Measurements from ENCODE around the gene WDR54.
A peak's percentile ranks its signal among the peaks of the same experiment; 100 is the strongest.
"Not testable (repeated sequence)": the region's sequence is repeated elsewhere in the genome, so short reads cannot be mapped to it uniquely, and the experiment has no call there.

WDR54 gene

GRCh38 chr2:74430502-74430901, 9.0 kb downstream of the WDR54 start:
- DNase-seq = no peak

- DNase-seq = no peak
Observed at GRCh38 chr2:74436111-74436805, 14.7 kb downstream of the WDR54 start.

DNA sequence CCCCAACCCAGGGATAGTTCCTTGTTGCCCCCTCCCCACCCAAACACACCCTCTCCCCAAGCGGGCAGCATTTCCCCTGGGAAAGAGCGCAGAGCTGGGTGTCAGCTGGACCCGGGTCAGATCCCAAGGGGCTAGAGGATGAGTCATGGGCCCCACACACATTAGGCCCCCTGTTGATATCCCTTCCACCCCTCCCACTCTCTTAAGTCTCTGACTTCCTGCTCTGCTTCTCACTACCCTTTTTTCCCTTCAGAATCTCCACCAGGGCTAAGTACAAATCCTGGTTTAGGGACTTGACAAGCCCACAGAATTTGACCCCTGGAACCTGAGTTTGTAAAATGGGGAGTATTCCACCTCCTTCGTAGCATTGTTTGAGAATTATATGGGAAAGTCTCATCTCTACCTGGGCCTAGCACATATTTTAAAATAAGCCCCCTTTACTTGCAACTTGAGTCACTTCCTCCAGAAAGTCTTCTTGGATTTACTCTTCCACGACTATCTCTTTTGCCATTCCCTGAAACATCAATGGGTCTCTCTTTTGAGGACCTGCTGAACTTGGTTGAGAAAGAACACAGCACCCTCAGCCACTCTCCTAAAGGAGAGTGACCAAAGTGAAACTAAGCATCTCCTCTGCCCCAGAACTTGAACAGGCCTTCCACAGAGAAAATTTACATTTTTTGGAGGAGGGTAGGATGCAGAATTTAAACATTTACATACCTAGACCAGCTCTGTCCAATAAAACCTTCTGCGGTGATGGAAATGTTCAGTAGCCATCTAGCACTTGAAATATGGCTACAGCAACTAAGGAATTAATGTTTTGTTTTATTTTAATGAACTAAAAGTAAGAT, 15.5 kb downstream of the WDR54 start:
- no peak for DNase-seq

DNA sequence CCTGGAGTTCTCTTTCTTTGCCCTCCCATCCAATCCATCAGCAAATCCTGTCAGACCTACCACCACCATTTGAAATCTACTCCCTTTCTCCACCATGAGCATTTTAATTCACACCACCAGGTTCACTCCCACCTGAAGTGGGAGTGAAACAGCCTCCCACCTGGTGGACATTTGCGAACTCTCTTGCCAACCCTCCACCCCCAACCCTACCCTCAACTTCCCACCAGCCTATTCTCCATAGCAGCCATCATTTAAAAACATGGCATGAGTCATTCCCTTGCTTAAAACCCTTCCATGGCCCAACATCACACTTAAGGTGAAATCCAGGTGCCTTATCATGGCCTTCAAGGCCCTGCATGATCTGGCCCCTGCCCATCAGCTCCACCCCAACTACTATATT, 16.7 kb downstream of the WDR54 start:
- no peak for DNase-seq

DNA sequence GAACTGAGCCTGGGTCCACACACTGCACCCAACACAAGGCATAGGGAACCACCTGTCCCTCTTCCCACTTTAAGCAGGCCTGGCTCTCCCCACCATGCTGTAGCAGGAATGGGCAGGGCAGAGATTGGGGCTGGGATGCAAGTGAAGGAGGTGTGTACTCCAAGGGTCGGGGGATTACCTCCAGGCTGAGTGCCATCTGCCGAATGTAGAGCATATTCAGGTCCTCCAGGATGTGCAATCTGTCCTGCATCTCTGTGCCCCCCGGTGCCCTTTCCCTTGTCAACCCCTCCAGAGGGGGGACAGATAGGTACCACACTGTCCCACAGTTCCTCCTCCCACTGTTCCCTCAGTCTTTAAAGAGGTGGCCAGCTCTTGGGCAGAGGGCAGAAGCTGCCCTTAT, 17.8 kb downstream of the WDR54 start:
- no peak for DNase-seq

DNA sequence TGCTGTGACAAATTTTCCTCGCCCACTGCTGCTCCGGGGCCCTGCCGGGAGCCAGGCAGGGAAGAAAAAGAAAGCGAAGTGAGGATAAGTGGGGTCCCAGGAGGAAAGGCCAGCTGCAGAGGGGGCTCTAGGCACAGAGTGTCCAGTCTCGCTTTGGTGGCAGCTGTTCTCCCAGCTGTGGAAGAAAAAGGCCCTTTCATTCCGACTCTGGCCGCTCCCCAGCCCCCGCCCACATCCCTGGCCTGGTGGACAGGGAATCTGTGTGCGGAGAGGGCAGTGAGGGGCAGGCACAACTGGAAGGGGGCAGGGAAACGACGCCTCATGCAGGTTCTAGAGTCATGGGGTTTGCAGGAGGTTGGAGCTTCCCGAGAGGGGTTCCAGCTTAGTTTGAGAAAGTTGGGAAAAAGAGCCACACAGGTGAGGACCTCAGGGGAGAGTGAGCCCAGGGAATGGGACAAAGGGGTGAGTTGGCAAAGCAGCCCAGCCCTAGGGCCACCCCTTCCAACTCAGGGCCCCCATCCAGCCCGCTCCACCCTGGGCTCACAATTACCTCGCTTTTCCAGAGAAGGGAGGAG, 18.4 kb downstream of the WDR54 start:
- no peak for DNase-seq

DNA sequence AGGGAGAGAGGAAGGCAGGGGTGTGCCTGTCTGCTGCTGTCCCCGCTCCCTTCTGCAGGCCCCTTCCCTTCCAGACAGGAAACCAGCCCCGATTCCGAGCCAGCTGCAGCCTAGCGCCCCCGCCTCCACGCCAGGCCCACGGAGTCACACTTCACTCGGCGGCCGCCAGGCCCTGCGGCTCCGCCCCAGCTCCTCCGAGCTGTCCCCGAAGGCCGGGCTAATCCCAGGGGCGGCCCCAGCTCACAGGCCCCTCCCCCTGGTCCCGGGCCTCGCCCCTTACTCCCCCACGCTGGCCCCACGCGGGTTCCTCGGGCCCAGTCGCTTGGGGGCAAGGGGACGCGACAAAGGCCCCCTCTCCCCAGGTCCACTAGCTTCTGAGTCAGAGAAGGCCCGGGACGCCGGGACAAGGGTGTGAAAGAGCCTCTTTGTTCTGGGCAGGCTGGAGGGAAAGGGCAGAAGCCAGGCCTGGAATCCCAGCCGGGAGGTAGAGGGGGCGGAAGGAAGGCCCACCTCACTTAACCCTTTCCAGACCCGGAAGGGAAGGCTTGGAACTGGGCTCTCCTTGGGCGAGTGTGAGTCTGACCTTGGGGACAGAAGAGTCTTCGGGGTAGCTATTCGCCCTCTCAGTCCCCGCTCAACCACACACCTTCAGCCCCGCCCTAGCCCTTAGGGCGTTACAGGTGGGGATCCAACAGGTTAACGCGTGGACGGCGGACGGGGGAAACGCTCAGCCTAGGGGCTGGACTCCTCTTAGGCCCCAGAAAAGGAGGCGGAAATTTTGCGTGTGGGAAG, 19.0 kb downstream of the WDR54 start:
- peak; percentile 56 for DNase-seq

DNA sequence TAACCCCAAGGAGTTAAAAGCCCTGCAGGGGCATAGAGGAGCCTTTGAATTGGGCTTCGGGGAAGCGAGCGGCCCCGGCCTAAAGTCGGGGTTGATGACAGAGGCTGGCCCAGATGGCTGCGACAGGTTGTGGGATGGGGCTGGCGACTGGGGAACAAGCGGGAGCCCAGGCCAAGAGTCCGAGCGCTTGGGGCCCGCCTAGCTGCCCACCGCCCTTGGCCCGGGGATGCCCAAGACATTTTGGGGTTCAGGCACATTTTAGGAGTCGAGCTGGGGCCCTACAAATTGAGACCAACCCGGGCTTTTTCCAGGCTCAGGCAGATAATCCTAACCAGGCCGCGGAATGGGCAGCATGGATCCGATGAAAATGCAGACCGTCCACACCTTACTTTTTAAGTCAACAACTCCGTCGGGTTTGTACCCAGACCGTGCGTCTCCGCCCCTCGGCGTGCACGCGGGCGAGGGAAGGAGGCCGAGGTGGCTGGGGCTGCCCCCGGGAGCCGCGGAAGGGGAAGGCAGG, 19.7 kb downstream of the WDR54 start:
- no peak for DNase-seq

DNA sequence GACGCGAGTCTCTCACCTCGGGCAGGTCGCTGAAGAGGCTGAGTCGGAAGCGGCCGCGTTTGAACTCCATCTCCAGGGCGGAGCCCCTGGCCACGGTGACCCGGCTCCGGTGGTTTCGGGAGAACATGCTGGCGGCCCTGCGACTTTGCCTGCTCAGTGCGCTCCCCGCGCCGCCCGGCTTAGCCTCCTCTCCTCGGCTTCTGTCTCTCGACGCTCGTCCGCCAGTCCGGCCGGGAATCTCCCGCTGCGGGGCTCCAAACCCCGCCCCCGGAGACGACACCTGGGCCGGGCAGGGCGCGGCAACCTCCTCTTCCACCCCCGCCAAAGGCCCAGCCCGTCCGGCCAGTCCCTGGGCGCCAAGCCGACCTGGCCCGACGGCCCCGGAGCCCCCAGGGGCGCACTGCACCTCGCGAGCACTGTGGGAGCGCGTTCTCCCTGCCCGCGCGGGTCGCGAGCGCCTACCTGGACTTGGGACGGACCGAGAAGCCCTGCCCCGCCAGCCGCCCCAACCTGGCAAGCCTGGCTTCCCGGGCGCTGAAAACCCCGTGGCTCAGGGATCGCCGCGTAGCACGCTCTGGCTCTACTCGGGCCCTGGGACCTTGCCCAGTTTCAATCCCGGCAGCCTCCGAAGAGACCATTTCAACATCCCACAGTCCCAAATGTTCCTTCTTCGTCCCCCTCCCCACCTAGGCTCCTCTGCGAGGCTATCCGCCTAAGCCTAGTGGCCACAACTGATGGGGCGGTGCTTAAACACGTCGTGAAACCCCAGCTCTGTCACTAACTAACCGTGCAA, 20.4 kb downstream of the WDR54 start, which contains the start of gene RTKN:
TSS of gene RTKN (minus strand) at position 248 of the 793 bp plus-strand sequence. CDS start at position 127, 121 bp downstream.
- peak; percentile 34 for DNase-seq

DNA sequence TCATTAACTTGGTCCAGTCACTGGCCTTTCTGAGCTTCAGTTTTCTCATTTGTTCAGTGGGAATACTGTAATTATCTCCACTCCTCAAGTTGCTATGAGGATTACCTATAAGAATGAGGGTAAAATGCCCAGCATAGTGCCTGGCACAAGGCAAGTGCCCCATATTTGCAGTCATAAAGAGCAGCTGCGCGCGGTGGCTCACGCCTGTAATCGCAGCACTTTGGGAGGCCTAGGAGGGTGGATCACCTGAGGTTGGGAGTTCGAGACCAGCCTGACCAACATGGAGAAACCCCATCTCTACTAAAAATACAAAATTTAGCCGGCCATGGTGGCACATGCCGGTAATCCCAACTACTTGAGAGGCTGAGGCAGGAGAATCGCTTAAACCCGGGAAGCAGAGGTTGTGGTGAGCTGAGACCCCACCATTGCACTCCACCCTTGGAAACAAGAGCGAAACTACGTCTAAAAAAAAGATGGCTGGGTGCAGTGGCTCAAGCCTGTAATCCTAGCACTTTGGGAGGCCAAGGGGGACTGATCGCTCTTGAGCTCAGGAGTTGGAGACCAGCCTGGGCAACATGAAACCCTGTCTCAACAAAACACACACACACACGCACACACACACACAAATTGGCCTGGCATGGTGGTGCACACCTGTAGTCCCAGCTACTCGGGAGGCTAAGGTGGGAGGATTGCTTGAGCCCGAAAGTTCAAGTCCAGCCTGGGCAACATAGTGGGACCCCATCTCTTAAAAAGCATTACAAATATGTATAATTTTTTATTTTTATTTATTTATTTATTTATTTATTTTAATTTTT, 21.2 kb downstream of the WDR54 start:
- not testable (repeated sequence) for DNase-seq

- DNase-seq = no peak
Observed at GRCh38 chr2:74444498-74445318, 23.2 kb downstream of the WDR54 start.

GRCh38 chr2:74447230-74447999, 25.9 kb downstream of the WDR54 start:
- no peak for DNase-seq

DNA sequence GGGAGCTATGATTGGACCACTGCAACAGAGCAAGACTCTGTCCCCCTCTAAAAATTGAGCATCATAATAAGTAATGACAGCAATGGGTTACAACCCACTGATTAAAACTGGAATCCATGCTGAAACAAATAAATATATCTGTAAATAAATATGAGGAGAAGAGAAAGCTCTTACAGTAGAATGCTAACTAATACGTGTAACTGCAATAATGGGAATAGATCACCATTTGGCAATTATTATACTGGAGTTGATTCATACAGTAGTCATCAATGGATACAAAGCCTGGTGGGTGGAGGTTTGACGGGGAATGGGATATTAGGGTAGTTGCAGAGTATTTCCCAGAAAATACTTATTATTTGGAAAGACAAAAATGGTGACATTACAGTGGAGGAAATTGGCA, 27.2 kb downstream of the WDR54 start:
- no peak for DNase-seq

DNA sequence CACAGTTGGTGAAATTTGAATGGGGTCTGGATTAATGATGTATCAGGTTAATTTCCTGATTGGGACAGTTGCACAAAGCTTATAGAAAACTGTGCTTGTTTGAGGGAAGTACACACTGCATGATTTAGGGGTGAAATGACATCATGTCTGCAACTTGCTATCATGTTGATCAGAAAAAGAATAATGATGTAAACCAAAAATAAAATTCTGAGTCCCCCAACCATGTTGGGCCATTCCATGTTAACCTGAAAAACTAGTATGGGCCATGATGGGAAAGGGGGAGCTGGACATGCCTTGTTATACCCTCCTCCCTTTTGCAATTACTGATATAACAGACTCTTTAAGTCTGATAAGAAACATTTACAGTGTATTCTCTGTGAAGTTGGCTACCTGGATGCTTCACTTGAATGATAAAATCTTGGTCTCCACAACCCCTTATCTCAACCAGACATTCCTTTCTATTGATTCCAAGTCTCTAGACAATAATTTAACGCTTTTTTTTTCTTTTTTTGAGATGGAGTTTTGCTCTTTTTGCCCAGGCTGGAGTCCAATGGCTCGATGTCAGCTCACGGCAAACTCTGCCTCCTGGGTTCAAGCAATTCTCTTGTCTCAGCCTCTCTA, 29.1 kb downstream of the WDR54 start:
- no peak for DNase-seq

- DNase-seq = peak; percentile 98
Observed at GRCh38 chr2:74454654-74455511, 33.4 kb downstream of the WDR54 start, which contains the start of gene INO80B. INO80B (plus strand) TSS chr2:74455087; CDS start chr2:74455117, 30 bp downstream.

GRCh38 chr2:74457129-74457548, 35.6 kb downstream of the WDR54 start:
- DNase-seq = no peak

GRCh38 chr2:74457549-74458131, 36.1 kb downstream of the WDR54 start:
- DNase-seq = peak; percentile 89
